HG02763 (cell line): Measurements from ENCODE around the gene DHRSX.
"Not testable (repeated sequence)": the region's sequence is repeated elsewhere in the genome, so short reads cannot be mapped to it uniquely, and the experiment has no call there.

Source experiments
- ATAC-seq: cut with Tn5 transposase; IDR thresholded peaks from one replicate; pipeline ENCODE4 v1.9.1; 2021; ENCODE audit warnings: mild to moderate bottlenecking, moderate library complexity; ENCODE audit not compliant: unreplicated experiment

The DHRSX gene

DNA sequence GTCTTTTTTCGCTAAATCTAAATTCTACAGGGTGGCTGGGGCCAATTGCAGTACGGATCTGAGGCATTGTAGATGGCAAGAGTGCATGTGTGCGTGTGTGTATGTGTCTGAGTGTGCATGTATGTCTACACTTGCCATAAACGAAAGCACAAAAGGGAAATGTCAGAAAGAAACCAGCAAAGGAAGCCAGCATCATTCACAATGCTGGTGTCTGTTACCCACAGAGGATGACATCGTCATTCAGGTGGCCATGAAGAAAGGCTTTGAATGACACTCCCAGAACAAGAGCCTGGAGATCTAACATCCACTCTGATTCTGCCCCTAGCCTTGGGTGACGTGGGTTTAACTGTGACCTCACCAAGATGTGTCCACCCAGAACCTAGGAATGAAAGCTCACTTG lies 124.6 kb downstream of the DHRSX start:
- ATAC-seq: no peak

DNA sequence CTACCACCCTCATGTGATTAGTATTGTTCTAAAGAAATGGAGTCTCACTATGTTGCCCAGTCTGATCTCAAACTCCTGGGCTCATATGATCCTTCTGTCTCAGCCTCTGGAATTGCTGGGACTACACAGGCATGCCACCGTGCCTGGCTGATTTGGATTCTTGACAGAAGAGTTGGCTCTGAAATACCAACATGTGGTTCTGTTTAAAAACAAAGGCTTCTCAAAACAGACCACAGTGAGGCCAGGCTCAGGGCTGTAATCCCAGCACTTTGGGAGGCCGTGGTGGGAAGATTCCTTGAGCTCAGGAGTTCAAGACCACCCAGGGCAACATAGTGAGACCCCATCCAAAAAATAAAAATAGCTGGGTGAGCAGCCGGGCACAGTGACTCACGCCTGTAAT lies 126.7 kb downstream of the DHRSX start:
- ATAC-seq: no peak

DNA sequence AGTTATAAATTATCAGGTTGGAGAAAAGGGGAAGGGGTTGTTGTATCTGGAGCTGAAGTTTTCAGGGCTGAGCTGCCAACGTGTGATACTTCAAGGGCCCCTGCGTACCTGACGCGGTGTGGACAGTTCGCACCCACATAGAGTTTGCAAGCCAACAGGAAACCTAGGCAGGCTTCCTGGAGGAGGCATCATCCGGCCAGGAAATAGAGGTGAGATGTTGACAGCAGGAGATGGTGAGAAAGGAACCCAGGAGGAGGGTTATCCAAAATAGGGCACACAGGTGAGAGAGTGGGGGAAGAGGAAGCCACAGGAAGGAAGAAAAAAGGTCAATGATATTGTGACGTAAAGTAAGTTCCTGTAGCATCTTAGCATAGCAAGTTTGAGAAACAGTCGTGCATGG lies 127.2 kb downstream of the DHRSX start:
- no peak for ATAC-seq

DNA sequence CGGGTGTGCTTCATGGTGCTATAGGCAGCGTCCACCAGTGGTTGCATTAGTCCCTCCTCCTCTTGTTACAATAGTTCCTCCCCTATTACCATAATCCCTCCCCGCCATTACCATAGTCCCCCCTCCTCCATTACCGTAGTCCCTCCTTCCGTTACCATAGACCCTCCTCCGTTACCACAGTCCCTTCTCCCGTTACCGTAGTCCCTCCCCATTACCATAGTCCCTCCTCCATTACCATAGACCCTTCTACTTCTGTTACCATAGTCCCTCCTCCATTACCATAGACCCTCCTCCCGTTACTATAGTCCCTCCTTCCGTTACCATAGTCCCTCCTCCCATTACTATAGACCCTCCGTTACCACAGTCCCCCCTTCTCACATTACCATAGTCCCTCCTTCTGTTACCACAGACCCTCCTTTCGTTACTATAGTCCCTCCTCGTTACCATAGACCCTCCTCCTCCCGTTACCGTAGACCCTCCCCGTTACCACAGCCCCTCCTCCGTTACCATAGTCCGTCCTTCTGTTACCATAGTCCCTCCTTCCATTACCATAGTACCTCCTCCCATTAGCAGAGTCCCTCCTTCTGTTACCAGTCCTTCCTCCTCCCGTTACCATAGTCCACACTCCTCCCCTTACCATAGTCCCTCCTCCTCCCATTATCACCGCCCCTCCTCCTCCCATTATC lies 129.6 kb downstream of the DHRSX start:
- ATAC-seq: no peak

DNA sequence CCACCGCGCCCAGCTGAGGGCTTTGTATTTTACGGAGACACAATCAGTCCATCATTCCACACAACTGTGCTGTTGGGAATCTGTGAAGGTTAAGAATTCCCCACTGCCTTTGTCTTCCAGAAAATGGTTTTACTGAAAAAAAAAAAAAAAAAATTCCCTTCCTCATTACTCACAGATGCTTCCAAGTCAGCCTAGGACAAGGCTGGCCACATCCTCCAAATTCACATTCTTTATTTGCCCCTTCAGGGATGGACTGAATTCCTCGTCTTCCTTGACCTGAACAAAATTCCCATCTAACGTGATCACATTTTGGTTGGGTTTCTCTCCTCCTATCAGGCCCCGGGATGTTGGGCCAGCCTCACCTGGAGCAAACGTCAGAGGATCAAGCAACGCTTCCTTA lies 130.3 kb downstream of the DHRSX start:
- ATAC-seq: no peak

DNA sequence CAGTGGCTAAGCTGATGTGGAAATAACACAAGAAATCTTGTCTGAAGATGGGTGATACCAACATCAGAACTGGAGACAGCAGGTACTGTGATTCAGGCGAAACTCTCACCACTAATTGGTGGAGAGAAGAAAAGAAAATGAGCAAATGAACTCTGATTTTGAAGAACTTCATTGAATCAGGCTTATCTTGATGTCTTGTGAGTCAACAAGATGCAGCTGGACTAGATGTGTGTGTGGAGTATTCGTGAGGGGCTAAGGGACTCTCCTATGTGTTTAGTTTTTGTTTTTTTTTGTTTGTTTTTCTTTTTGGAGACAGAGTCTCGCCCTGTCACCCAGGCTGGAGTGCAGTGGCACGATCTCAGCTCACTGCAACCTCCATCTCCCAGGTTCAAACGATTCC lies 131.6 kb downstream of the DHRSX start:
- ATAC-seq: no peak

DNA sequence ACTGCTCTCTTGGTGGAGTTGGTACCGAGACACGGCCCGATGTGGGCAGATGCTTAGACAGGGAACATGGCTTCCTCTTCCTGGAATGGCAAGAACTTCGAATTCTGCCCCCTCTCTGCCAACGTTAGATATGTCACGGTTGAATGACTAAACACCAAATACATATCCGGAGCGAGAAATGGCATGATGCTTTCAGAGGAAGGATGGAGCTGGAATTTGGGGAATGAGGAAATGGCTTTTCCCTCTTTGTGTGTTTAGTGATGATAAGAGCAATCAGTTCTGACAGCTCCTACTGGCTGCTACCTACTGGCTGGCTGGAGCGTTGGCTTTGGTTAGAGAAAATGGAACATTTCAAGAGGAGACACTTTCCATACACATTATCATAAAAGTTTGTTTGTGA lies 140.0 kb downstream of the DHRSX start:
- ATAC-seq: no peak

DNA sequence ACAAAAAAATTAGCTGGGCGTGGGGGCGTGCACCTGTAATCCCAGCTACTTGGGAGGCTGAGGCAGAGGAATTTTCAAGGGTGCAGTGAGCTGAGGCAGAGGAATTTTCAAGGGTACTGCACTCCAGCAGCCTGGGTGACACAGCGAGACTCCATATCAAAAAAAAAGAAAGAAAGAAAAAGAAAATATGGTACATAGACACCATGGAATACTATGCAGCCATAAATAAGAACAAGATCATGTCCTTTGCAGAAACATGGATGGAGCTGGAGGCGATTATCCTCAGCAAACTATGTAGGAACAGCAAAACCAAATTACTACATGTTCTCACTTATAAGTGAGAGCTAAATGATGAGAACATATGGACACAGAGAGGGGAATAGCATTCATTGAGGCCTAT lies 141.3 kb downstream of the DHRSX start:
- not testable (repeated sequence) for ATAC-seq

DNA sequence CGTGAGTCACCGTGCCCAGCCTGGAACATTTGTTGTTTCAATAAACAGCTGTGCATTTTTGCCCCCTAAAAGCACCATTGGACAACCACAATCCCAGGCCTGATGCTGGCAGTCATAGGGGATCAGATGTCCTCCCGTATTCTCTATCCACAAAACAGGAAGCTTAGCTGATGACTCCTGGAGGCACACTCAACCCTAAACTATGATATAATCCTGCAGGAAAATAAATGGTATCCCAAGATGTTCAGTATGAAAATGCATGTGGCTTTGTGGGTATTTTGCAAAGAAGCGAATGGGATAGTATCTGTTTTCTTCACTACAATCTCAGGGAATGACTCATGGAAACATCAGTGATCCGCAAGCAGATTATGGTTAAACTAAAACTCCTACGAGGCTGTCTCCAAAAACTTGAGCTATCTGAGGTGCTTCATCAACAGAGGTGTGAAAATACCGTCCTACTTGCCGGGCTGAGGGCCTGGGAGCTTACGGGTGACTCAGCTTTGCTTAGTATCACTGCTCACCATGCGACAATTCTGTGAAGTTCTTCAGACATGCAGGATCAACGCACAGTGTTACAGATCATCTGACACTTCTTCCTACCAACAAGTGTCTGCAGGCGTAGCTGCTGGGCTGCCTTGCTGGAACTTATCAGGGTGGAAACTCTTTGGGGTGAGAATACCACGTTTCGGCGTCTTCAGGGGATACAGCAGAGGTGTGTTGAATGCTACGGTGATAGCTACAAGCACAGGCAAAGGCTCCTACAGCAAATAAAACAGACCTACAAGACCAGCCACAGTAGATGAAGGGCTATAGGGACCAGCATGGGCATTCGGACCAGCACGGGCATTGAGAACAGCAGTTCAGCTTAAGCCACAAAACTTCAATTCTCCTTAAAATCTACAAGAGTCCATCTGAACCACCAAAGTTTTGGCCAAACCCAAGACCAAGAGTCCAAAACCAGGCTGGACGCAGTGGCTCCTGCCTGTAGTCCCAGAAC lies 148.5 kb downstream of the DHRSX start:
- ATAC-seq: no peak

DNA sequence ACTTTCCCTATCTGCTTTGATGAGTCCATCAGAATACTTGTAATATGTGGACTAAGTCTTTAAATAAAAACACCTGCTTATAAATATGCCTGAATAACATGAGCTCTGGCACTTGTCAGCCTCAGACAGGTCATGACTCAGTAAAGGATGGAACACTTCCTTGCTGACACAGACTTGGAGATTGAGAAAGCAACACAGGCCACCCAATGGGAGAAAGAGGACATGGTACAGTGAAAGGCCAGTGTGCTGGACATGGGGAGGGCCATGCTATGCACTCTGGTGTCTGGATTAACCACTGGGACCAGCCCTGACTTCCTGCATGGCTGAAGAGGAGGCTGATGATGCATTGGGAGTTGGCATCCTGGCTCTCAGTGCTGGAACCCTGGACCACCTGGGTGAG lies 149.5 kb downstream of the DHRSX start:
- ATAC-seq: no peak

DNA sequence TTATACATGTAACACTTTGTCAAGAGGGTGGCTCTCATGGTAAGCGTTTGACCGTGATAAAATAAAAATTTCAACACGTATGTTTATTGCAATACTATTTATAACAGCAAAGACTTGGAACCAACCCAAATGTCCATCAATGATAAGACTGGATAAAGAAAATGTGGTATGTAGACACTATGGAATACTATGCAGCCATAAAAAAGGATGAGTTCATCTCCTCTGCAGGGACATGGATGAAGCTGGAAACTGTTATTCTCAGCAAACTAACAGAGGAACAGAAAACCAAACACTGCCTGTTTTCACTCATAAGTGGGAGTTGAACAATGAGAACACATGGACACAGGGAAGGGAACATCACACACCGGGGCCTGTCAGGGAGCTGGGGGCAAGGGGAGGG lies 150.1 kb downstream of the DHRSX start:
- ATAC-seq: not testable (repeated sequence)

DNA sequence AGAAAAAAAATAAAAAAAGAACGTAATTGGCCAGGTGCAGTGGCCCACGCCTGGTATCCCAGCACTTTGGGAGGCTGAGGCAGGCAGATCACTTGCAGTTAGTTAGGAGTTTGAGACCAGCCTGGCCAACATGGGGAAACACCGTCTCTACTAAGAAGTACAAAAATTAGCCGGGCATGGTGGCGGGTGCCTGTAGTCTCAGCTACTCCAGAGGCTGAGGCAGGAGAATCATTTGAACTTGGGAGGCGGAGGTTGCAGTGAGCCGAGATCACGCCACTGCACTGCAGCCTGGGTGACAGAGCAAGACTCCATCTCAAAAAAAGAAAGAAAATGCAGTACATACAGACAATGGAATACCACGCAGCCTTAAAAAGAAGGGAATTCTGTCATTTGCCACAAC lies 150.7 kb downstream of the DHRSX start:
- ATAC-seq: not testable (repeated sequence)

DNA sequence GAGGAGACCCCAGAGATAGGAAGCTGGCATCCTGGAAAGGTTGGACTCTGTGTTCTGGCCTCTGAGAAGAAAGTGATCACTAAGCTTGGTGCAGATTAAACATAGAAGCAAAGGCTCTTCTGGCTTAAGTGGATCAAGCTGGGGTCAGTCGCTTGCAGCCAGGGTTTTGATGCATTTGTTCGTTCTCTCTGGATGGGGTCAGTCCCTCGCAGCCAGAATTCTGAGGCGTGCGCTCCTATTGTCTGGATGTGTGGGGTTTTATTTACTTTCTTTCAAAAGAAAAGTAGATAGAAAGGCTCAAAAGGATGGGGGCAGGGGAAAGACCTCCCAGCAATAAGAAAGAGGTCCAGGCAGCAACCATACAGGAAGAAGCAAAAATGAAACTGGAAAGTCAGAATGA lies 152.6 kb downstream of the DHRSX start:
- ATAC-seq: no peak

DNA sequence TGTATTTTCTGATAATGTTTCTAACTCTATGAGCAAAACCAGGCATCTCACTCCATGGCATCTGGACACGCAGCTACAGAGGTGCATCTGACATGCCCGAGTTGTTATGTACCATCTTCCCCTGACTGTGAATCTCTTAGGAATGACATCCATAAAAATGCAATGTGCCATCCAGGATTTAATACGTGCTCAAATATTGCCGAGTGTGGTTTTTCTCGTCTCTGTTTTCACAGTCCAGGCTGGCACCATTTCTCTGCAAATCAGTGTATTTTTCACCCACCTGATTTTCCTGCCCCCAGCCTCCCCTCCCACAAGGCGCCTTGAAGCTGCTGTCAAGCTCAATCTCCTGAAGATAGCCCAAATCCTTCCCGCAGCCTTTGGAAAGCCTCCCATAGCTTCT lies 154.6 kb downstream of the DHRSX start:
- ATAC-seq: no peak

DNA sequence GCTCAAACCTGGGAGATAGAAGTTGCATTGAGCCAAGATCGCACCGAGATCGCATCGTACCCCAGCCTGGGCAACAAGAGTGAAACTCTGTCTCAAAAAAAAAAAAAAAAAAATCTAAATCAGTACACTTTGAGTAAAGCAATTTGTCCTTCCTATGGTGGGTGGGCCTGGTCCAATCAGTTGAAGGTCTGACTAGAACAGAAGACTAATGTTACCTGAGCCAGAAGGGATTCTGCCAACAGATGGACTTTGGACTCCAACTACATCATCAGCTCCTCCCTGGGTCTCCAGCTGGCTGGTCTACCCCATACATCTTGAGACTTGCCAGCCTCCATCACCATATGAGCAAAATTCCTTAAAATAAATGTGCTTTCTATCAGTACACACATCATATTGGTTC lies 155.2 kb downstream of the DHRSX start:
- no peak for ATAC-seq

DNA sequence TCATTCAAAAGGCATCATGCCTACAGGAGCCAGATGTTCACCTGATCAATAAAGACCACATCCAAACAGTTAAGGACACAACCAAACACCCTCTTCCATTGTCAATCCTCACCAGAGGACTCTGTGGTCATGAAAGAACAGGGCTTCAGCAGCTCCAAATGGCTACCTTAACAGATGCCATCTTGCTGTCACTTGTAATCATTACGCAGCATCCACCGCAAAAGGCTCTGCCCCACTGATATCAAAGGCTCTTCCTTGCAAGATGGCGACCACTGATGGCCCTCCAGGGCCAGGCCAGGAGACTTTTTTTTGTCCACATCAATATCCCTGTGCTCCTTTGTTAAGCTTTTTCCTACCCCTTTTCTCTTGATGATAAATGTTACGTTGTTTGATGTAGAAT lies 157.4 kb downstream of the DHRSX start:
- no peak for ATAC-seq

DNA sequence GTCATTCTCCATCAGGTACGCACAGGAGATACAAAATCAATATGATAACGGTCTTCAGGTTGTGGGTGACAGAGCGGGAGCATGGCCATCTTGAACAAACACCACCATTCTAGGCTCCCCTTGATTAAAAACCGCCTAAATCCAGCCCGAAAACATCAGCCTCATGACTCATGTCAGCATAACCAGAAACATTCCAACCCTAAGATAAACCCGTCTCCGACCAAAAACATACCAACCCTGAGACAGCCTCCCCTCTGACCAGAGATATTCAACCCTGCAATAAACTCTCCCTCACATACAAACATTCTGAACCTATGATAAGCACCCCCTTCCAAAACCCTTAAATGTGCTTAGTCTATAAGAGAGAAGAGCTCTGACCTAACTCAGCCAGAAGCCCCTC lies 157.9 kb downstream of the DHRSX start:
- ATAC-seq: no peak

DNA sequence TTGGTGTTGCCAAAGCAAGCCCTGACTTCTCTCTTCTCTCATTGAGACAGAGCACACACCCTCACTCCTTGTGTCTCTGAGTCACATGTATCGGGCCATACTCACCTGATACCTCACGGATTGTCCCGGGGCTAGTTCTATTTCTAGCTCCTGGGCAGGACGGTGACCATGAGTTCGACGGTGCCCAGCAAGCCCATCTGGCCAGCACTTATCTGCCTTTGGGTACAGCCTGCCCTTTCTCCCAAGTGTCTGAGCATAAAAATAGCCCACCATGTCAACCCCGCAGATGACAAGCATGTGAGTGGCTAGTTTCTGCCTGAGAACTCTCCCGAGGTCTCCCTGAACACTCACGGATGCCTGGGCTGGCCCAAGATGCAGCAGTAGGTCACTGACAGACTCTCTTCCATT lies 158.5 kb downstream of the DHRSX start:
- no peak for ATAC-seq

DNA sequence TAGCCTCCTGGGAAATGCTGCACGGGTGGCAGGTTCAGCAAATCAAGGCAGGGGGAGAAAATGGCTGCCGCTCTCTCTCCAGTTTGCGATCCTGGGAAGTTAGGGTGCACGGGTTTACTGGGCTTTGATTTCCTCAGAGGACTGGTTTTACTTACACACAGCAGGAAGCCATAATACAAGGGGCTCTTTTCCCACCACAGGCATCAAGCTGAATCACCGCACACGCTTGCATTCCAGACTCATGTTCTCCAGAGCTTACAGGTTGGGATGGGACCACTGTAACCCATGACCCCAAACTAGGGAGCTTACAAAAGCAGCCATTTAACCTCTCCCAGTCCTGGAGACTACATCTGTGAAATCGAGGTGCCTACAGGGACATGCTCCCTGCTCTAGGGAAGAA lies 159.8 kb downstream of the DHRSX start:
- no peak for ATAC-seq

DNA sequence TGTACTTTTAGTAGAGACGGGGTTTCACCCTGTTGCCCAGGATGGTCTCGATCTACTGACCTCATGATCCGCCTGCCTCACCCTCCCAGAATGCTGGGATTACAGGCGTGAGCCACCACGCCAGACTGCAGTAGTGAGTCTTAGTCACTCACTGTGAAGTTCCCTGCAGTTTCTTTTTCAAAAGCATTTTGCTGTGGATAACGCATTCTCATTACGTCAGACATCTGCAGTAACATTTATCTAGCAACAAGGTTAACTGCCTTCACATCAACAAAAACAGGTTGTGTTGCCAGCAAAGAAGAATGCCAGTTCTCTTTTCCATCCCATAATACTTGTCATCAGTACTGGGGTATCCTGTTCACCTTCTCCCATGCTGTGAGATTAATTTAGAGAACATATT lies 164.6 kb downstream of the DHRSX start:
- no peak for ATAC-seq

DNA sequence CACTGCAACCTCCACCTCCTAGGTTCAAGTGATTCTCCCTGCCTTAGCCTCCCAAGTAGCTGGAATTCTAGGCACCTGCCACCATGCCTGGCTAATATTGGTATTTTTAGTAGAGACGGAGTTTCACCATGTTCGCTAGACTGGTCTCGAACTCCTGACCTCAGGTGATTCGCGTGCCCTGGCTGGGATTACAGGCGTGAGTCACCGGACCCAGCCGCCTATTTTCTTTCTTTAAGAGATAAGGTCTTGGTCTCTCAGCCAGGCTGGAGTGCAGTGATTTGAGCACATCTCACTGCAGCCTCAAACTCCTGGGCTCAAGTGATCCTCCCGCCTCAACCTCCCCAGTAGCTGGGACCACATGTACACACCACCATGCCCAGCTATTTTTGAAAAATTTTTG lies 166.5 kb downstream of the DHRSX start:
- ATAC-seq: no peak

DNA sequence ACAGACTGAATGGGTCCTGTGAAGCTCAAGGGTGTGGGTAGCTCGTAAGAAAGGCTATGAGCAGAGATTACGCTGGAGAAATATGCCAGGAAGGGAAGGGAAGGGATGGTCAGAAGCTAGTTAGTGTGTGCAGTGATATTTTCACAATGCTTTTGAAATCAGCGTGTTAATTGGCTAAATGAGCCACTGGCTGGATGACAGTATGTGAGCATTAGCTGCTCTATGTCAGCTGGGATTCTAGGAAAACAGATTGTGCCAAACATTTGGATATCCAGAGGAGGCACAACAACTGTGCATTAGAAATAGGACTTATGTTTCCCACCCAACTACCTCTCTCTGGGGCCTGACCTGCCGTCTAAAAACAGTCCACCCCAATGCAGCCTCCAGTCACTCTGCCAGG lies 168.5 kb downstream of the DHRSX start:
- no peak for ATAC-seq
